GM19467 (cell line): ENCODE data around the gene LRRC56.

Experiments
- ATAC-seq: cut with Tn5 transposase; IDR thresholded peaks from one replicate; pipeline ENCODE4 v1.9.1; 2021; ENCODE audit warnings: mild to moderate bottlenecking, moderate library complexity; ENCODE audit not compliant: unreplicated experiment

Gene LRRC56

DNA sequence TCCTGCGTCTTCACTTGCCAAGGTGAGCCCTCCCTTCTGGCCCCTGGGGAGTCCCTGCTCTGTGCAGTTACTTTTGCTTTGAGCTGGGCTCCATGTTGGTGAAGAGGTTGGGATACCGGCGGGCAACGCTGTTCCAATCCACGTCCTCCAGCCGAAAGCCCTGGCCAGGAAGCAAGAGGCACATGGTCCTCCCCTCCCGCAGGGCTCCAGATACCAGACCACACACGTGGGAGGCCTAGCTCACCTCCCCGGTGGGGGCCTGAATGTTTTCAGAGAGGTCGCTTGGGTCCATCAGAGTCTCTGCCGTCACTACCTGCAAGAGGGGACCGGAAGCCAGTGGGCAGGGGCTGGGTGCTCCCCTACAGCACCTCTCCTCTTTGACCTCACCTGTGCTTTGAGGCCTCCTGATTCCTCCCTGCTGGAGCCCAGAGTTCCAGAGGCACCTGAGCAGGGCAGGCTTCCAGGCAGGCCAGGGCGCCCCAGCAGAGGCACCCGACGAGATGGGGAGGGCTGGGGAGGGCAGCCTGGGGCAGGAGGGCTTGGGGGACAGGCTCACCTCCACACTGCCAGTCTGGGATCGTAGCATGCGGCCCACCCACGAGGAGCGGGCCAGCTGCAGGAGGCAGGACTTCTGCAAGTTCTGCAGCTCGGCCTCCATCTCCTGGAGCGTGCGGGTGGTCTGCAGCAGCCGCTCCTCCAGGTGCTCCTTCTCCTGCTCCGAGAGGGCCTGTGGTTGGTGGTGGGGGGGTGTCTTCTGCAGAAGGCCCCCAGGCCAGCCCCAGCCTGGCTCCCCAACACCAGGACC, 20.2 kb downstream of the LRRC56 start:
- no peak for ATAC-seq

DNA sequence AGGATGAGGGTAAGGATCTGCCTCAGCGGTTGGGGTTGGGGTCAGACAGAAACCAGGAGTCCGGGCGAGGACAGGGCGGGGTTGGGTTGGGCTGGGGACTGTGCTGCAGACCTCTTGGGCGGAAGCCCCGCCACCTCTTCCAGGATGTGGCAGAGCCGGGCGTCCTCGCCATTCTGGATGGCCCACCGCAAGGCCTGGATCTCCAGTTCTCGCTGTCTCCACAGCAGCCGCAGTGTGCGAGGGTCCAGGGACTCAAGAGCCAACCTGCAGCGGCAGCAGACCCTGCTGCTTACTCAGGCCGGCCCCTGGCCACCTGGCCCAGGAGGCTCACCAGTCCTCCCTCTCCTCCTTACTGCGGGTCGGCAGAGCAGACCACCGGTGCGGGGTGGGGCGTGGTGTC, 21.2 kb downstream of the LRRC56 start:
- no peak for ATAC-seq

DNA sequence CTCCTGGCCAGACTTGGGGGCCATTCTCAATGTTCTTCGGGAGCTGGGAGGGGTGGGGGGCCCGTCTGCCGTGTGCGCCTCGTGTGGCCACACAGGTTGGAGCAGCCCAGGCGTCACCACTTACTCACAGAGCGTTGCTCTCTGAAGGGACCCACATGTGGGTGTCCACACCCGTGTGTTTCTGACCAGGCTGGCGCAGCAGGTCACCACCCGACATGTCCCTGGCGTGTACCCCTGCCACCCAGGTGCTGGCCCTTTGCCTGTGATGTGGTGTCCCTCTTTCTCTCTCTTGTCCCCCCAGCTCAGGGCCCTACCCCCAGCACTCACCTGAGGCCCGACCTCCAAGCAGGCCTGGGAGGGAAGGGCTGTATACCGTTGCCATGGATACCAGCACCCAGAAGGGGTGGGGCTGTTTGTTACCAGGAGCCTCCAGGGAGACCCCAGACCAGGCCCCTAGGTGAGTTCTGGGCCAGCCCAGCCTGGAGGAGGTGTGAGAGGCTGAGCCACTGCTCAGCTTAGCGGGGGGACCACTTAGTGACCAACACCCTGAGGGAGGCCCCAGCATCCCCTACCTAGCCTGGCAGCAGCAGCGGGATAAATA, 21.8 kb downstream of the LRRC56 start:
- no peak for ATAC-seq

DNA sequence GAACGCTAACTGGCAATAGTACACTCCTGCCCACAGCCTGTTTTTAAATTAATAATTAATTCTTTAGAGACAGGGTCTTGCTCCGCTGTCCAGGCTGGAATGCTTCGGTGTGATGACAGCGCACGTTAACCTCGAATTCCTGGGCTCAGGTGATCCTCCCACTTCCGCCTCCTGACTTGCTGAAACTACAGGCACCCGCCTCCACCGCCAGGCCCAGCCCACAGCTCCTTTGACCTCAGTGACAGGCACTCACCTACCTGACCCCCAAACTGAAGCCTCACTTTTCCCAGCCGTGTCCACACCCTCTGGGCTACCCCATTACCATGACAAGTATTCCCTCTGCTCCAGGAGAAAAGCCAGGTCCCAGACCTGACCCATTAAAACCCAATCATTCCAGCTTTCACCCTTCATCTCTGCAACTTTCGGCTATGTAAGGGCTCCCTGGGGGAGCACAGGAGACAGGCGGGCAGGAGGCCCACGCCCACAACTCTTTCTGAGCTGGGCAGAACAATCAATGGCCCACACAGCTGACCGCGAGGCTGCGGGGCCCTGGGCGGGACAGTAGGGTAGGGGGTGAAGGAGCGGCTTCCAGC, 22.5 kb downstream of the LRRC56 start:
- no peak for ATAC-seq

DNA sequence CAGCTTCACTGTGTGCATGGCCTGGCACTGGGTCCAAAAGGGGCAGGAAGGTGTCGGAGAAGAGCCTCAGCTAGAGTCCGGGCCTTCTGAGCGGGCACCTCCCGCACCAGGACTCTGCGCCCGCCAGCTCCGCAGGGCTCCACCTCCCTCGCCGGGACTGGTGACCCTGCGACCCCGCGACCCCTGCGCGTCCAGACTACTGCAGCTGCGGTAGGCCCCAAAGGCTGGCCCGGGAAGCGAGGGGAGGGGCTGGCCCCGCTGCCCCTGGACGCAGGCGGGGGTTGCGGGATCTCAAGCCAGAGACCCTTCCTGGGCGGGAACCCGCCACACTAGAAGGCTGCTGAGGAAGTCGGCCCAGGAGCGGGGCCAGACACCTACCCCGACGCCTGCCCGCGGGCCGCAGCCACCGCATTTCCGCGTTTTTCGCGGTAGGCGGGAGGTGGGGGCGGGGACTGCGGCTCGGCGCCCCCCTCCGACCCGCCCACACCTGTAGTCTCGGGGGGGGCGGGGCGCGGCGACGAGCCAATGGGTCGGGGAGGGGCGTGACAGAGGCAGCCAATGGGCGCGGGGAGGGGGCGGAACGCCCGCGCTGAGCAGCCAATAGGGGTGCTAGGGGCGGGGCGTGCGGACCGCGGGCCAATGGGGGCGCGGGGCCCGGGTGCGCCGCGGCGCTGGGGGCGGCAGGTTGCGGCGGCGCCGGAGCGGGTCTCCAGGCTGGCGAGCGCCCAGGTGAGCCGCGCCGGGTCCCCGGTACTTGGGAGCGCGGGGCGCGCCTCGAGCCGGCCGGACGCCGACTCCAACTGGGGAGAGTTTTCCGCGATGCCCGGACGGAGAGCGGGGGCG, 23.2 kb downstream of the LRRC56 start, which contains the start of the genes LMNTD2 and RASSF7:
Gene LMNTD2 (minus strand): TSS at position 434 of the 843 bp plus-strand sequence. CDS start 22 bp downstream, at position 412.
Gene RASSF7 (plus strand): TSS at position 666 of the 843 bp plus-strand sequence. CDS start 799 bp downstream, outside the sequence.
- peak; percentile 68 for ATAC-seq

DNA sequence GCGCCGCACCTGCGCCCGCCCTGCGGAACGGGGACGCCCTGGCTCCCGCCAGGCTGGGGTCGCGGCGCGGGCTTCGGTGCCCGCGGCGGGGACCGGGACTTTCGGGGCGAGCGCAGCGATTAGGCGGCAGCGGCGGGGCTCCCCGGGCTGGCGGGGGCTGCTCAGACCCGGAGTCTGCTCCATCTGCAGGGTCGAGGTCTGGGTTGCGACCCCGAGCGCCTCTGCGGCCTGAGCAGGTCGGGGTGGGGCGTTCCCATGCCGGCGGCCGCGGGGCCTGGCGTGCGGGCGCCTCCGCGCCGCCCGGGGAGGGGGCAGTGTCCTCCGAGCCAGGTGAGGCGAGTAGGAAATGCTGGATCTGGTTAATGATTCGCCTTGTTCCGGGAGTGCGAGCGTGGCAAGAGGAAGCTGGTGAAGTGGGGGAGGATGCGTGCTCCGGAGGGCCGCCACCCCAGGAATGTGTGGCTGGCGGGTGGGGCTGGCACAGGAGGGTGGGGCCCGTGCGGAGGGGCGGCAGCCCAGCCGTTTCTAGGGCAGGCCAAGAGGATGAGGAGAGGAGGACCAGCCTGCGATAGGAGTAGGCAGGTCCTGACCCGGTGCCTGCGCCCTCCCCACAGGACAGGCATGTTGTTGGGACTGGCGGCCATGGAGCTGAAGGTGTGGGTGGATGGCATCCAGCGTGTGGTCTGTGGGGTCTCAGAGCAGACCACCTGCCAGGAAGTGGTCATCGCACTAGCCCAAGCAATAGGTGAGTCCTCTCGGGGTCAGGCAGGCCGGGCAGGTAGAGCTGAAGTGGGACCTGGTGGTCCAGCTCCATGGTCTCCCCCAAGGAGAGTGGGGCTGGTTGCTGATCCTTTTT, 24.0 kb downstream of the LRRC56 start:
- ATAC-seq, result peak; percentile 8

DNA sequence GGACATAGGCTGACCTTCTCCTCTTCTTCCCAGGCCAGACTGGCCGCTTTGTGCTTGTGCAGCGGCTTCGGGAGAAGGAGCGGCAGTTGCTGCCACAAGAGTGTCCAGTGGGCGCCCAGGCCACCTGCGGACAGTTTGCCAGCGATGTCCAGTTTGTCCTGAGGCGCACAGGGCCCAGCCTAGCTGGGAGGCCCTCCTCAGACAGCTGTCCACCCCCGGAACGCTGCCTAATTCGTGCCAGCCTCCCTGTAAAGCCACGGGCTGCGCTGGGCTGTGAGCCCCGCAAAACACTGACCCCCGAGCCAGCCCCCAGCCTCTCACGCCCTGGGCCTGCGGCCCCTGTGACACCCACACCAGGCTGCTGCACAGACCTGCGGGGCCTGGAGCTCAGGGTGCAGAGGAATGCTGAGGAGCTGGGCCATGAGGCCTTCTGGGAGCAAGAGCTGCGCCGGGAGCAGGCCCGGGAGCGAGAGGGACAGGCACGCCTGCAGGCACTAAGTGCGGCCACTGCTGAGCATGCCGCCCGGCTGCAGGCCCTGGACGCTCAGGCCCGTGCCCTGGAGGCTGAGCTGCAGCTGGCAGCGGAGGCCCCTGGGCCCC, 24.8 kb downstream of the LRRC56 start:
- no peak for ATAC-seq

DNA sequence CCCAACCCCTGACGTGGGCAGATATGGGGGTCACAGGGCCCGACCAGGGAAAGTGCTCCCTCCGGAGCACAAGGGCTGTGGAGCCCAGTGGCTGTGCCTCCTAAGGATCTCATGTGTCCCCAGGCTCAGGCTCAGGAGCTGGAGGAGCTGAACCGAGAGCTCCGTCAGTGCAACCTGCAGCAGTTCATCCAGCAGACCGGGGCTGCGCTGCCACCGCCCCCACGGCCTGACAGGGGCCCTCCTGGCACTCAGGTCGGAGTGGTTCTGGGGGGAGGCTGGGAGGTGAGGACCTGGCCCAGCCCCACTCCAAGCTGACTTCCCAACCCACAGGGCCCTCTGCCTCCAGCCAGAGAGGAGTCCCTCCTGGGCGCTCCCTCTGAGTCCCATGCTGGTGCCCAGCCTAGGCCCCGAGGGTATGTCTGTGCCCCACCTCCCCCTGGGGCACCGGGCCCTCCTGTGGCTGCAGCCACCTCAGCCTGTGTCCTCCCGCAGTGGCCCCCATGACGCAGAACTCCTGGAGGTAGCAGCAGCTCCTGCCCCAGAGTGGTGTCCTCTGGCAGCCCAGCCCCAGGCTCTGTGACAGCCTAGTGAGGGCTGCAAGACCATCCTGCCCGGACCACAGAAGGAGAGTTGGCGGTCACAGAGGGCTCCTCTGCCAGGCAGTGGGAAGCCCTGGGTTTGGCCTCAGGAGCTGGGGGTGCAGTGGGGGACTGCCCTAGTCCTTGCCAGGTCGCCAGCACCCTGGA, 25.9 kb downstream of the LRRC56 start:
- no peak for ATAC-seq

DNA sequence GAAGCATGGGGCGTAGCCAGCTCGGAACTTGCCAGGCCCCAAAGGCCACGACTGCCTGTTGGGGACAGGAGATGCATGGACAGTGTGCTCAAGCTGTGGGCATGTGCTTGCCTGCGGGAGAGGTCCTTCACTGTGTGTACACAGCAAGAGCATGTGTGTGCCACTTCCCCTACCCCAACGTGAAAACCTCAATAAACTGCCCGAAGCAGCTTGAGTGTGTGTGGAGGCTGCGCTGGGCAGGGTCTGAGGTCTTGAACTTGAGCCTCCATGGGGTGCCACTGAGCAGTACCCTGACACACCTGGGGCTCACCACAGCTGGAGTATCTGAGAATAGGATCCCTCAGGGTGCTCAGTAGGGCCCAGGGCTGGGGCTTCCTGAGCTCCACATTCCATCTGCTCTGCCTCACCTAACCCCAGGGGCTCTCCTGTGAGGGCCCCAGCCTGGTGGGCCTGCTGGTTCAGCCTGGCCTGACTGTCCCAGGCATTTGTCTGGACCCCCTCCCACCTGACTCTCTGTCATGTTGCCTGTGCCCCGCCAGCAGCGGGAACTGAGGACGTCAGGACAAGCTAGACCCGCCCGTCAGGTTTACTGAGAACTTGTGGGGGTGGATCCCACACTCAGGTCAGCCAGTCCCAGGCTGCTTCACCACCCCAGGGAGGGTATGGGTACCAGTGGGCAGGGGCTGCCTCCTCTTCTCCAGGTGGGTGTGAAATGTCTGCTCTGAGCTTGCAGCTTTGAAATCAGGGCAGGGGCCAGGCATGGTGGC, 26.7 kb downstream of the LRRC56 start:
- ATAC-seq, result no peak

DNA sequence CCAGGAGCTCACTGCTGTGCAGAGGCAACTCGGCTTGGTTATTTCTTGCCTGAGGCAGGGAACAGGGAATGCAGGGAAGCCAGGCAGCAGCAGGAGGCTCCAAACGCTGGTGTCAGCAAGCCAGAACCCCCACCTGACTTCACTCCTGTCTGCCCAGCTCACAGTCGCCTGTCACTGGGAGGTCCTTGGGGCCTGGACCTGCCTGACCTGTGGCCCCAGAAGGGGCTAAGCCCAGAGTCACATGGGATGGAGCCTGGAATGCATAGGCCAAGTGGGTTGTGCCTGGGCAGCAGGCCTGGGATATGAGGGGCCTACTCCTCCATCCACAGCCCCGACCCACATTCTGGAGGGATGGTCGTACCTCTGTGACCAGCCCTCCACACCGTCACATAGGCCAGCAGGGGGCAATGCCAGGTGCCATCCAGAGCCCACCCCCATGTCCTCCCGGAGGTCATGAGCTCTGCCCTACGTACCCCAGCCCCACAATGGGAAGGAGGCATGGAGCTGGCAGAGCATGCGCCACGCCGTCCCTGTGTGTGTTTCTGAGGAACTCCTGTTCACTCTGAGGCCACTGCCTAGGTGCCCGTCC, 28.7 kb downstream of the LRRC56 start:
- ATAC-seq, result no peak

DNA sequence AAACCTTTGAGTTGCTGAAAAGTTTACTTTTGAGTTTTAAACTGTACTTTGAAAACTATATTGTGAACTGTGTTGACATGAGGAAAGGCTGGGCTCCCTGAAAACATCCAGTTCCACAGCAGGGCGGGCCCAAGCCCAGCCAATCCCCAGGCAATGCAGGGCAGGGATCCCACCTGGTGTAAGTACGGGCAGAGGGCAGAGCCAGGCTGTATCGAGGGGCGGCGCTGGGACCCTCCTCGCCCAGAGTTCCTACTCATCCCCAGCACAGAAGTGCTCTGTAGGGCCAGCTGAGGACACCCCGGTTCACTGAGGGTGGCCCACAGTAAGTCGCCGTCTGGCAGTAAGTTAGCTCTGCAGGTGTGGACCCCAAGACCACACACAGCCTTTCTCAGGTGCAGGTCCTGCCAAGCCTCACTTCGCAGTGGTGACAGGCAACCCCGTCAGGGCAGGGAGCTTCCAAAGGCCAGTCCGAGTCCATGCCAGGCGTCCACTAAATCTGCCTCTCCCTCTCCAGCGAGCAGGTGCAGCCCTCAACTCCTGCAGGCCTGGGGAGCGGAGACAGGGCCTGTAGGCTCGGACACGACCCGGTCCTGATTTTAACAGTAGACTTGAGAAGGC, 29.8 kb downstream of the LRRC56 start:
- ATAC-seq, result no peak

DNA sequence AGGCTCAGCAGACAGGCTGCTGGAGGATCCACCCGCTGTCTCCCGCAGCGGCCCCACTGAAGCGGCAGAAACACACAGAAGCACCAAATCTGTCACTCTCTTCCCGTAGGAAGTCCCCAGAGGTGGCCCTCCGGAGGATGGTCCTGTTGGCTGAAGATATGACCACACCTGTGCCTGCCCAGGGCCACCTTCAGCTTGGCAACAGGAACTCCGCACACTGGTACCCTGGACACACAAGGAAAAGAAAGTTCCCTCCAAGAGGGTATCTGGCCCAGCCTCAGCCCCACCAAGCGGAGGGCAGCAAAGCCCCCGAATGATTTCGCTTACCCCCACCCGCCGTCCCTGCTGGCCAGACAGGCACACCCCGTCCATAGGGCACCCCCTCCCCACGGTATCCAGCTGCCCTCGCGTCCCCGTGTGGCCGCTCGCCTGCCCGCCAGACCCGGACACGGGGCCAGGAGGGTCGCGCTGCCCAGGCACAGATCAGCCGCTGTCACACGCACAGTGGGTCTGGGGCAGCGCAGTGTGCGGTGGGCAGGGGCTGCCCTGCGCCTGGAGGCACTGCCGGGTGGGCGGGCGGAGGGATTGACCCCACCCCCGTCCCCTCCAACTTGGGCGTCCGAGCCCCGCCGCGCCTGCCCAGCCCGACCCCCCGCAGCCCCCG, 30.4 kb downstream of the LRRC56 start:
- ATAC-seq, result no peak

DNA sequence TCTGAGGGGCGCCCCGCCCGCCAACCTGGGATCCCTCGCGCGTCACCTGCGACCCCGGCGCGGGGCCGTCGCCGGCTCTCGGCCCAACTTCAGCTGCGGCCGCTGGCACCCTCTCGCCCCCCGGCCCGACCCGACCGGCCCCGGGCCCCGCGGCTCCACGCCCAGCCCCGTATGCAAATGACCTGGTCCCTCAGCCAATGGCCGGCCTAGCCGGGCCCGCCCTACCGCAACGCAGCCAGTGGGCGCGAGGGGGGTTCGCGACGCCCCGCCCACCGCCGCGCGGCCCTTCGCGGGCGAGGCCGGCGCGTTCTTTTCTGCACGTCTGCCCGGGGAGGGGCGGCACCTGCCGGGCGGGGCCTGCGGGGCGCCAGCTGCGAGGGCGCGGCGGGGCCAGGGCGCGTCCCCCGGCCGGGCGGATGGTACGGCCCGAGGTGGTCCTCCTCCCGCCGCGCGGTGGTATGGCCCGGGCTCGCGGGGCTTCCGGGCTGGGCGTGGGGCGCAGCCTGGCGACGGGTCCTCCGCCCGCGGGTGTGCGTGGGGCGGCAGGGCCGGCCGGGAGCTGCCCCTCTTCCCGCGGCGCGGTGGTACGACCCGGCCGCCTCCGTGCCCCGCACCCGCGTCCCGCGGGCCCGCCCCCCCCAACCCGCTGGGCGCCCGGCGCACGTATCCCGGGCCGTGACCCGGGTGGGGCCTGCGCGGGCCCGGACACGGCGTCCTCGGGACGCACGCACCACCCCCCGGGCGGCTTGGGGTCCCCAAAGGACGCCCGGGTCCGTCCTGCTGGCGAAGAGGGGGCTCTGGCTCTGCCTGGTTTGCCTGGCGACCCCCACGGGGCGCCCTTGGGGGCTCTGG, 31.2 kb downstream of the LRRC56 start:
- ATAC-seq, result peak; percentile 76

DNA sequence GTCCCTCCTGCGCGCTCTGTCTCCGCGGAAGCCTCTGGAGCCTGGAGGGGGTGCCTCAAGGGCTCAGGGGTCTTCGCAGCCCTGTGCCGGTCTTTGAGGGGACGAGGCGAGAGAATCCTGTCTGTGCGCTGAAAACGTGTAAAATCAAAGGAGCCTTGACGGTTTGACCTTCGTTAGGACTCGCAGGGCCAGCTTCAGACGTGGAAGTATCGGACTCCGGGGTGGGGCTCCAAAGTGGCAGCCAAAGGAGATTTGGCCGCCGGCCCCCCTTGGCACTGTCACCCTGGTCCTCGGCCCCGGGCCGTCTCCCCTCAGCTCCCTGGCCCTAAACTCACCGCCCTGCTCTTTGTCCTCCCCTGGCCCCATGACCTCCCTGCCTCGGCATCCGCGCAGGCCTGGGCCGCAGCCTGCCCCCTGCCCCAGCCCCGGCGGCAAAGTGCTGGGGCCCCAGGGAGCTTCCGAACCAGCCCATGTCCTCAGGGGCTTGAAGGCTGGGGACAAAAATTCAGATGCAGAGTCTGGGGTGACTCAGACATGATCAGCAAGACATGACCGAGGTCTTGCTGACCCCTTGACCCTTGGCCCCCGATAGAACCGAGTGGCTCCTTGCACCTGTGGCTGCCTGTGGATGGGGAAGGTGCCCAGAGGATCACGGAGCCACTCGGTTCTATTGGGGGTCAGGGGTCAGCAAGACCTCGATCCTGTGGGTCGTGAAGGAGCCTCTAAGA, 32.0 kb downstream of the LRRC56 start:
- ATAC-seq, result no peak

DNA sequence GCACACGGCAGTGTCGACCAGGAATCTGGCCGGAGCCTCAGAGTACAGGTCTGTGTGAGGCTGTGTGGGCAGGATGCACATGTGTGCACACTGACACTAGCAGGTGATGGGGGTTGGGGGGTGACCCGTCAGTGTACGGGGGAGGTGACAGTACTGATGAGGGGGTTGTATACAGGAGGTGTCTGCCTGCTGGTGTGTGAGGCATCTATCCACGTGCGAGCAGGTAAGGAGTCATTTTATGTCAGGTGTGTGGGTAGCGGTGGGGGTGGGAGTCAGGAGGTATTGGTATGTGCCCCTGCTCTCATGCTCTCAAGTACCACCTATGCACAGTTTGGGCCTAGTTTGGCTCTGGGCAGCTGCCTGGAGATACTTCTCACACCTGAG, 34.5 kb downstream of the LRRC56 start:
- ATAC-seq, result no peak
